ENCODE results near the gene KRT84. TPM values are rescaled to one million over a fixed set of nuclear protein-coding genes. Genes with fewer than 3 reads are reported as not detected.

Gene KRT84
- total RNA-seq, 1 donor: not detected

- Histone ChIP-seq H3K27me3 (ENCODE audit: insufficient read depth, low read length) (peaks cover 50% of the 10 kb centered on the region), H3K79me2 (ENCODE audit: insufficient read depth, low read length) (no peaks in the 10 kb centered on the region), H3K4me2 (ENCODE audit: insufficient read depth, low read length) (no peak overlapping the region), H3K9me3 (ENCODE audit: low read depth, low read length) (no peaks in the 10 kb centered on the region), H3K27ac (ENCODE audit: low read depth, low read length) (no peak overlapping the region), H2AFZ (ENCODE audit: low read length) (no peak overlapping the region), H3K4me1 (ENCODE audit: insufficient read depth, low read length) (peaks cover 4% of the 10 kb centered on the region), H4K20me1 (ENCODE audit: insufficient read depth, low read length) (no peaks in the 10 kb centered on the region), H3K4me3 (ENCODE audit: insufficient read depth, low read length) (no peak overlapping the region), H3K36me3 (ENCODE audit: insufficient read depth, low read length) (no peaks in the 10 kb centered on the region)
- DNase-seq (ENCODE audit: insufficient read length, low spot score, missing footprints): peak; percentile 92
- TF ChIP-seq CTCF (IDR thresholded peaks at IDR 0.05; ENCODE audit: extremely low read depth, low read depth, low read length): no peak
These were observed 12.7 kb upstream of the KRT84 start for GRCh38 chr12:52398176-52398575.

GRCh38 chr12:52396656-52397055 lies 11.2 kb upstream of the KRT84 start:
- no peak overlapping the region for H2AFZ ChIP-seq (ENCODE audit: low read length)
- H3K4me2 ChIP-seq (ENCODE audit: insufficient read depth, low read length): no peak overlapping the region
- H3K4me3 ChIP-seq (ENCODE audit: insufficient read depth, low read length): no peak overlapping the region
- H3K9me3 ChIP-seq (ENCODE audit: low read depth, low read length): no peaks in the 10 kb centered on the region
- H3K27me3 ChIP-seq (ENCODE audit: insufficient read depth, low read length): peaks cover 40% of the 10 kb centered on the region
- no peaks in the 10 kb centered on the region for H3K36me3 ChIP-seq (ENCODE audit: insufficient read depth, low read length)
- H3K27ac ChIP-seq (ENCODE audit: low read depth, low read length): no peak overlapping the region
- DNase-seq (ENCODE audit: insufficient read length, low spot score, missing footprints): no peak
- H4K20me1 ChIP-seq (ENCODE audit: insufficient read depth, low read length): no peaks in the 10 kb centered on the region
- TF ChIP-seq CTCF (IDR thresholded peaks at IDR 0.05; ENCODE audit: extremely low read depth, low read depth, low read length): no peak
- H3K79me2 ChIP-seq (ENCODE audit: insufficient read depth, low read length): no peaks in the 10 kb centered on the region
- peaks cover 2% of the 10 kb centered on the region for H3K4me1 ChIP-seq (ENCODE audit: insufficient read depth, low read length)

DNA sequence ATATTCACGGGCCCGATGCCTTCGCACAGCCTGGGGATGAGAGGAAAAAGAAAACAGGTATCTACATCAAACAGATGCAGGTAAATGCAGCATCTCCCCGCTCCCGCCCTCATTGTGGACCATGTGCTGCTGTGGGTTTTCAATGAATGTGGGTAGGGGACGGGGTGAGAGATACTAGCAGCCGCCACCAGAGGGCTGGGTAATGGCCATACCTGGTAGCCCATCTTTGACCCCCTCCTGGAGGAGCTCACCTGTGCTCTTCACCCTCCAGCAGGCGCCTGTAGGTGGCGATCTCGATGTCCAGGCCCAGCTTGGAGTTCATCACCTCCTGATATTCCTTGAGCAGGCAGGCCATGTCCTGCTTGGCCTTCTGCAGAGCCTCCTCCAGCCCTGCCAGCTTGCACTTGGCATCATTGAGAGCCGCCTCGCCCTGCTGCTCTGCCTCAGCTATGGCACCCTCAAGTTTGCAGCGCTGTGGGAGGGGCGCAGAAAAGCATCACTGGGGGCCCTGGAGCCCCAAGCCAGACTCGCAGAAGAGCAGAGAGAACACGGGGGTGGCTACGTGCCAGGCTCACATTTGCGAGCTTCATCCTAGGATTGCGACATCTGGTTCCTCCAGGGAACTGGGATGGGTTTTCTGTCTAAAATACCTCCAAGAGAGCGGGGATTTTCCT lies 10.4 kb upstream of the KRT84 start:
- TF ChIP-seq CTCF (IDR thresholded peaks at IDR 0.05; ENCODE audit: extremely low read depth, low read depth, low read length): peak; percentile 37
- no peaks in the 10 kb centered on the region for H3K36me3 ChIP-seq (ENCODE audit: insufficient read depth, low read length)
- no peak overlapping the region for H3K4me3 ChIP-seq (ENCODE audit: insufficient read depth, low read length)
- no peak overlapping the region for H3K4me2 ChIP-seq (ENCODE audit: insufficient read depth, low read length)
- no peak overlapping the region for H2AFZ ChIP-seq (ENCODE audit: low read length)
- H3K4me1 ChIP-seq (ENCODE audit: insufficient read depth, low read length): no peaks in the 10 kb centered on the region
- no peak overlapping the region for H3K27ac ChIP-seq (ENCODE audit: low read depth, low read length)
- H3K79me2 ChIP-seq (ENCODE audit: insufficient read depth, low read length): no peaks in the 10 kb centered on the region
- H3K9me3 ChIP-seq (ENCODE audit: low read depth, low read length): no peaks in the 10 kb centered on the region
- peaks cover 40% of the 10 kb centered on the region for H3K27me3 ChIP-seq (ENCODE audit: insufficient read depth, low read length)
- H4K20me1 ChIP-seq (ENCODE audit: insufficient read depth, low read length): no peaks in the 10 kb centered on the region
- DNase-seq (ENCODE audit: insufficient read length, low spot score, missing footprints): peak; percentile 77

- Histone ChIP-seq H3K27me3 (ENCODE audit: insufficient read depth, low read length) (peaks cover 40% of the 10 kb centered on the region), H3K4me1 (ENCODE audit: insufficient read depth, low read length) (peaks cover under 1% of the 10 kb centered on the region), H3K36me3 (ENCODE audit: insufficient read depth, low read length) (no peaks in the 10 kb centered on the region), H4K20me1 (ENCODE audit: insufficient read depth, low read length) (no peaks in the 10 kb centered on the region), H3K27ac (ENCODE audit: low read depth, low read length) (no peak overlapping the region), H2AFZ (ENCODE audit: low read length) (no peak overlapping the region), H3K79me2 (ENCODE audit: insufficient read depth, low read length) (no peaks in the 10 kb centered on the region), H3K9me3 (ENCODE audit: low read depth, low read length) (no peaks in the 10 kb centered on the region), H3K4me3 (ENCODE audit: insufficient read depth, low read length) (no peak overlapping the region), H3K4me2 (ENCODE audit: insufficient read depth, low read length) (no peak overlapping the region)
- DNase-seq (ENCODE audit: insufficient read length, low spot score, missing footprints): no peak
- TF ChIP-seq CTCF (IDR thresholded peaks at IDR 0.05; ENCODE audit: extremely low read depth, low read depth, low read length): no peak
These were observed 9.5 kb upstream of the KRT84 start for GRCh38 chr12:52394836-52395405.
